HepG2 (cell line): ENCODE measurements around the gene TCP11L1. TPM values are rescaled to one million over a fixed set of nuclear protein-coding genes. Genes with fewer than 3 reads are reported as not detected.
A peak's percentile ranks its signal among the peaks of the same experiment; 100 is the strongest.

ENCODE experiments used
- GATA4 ChIP-seq: sonication (generic); IDR thresholded peaks from 2 replicates; pipeline ENCODE4 v1.6.1; 2016; ENCODE audit warnings: antibody characterized with exemption, low read depth, borderline replicate concordance
- KLF15 ChIP-seq: sonication (generic); formaldehyde crosslinking; IDR thresholded peaks from 2 replicates; pipeline ENCODE4 v1.8.1; 2023; ENCODE audit warnings: borderline replicate concordance, mild to moderate bottlenecking, inconsistent platforms, missing genetic modification reagents, mixed read lengths
- LBX2 ChIP-seq: sonication (generic); formaldehyde crosslinking; IDR thresholded peaks from 2 replicates; pipeline ENCODE4 v1.5.0; 2020; ENCODE audit warnings: missing genetic modification reagents, mild to moderate bottlenecking, borderline replicate concordance
- MZF1 ChIP-seq: sonication (generic); formaldehyde crosslinking; IDR thresholded peaks from 2 replicates; pipeline ENCODE4 v1.8.1; 2023; ENCODE audit warnings: mild to moderate bottlenecking, missing genetic modification reagents, borderline replicate concordance
- NFYB ChIP-seq: sonication (generic); formaldehyde crosslinking; IDR thresholded peaks from 2 replicates; pipeline ENCODE4 v1.4.0; 2020; ENCODE audit warnings: missing genetic modification reagents
- NR2C2 ChIP-seq: sonication (generic); formaldehyde crosslinking; IDR thresholded peaks from 2 replicates; pipeline ENCODE4 v1.4.0; 2020; ENCODE audit warnings: missing genetic modification reagents, mild to moderate bottlenecking, moderate library complexity, borderline replicate concordance
- RERE ChIP-seq: IDR thresholded peaks from 2 replicates; pipeline ENCODE4 v1.6.1; 2016; ENCODE audit warnings: low read depth, missing genetic modification reagents, missing compliant biosample characterization
- RORA ChIP-seq: sonication (generic); formaldehyde crosslinking; IDR thresholded peaks from 2 replicates; pipeline ENCODE4 v1.5.0; 2020; ENCODE audit warnings: mild to moderate bottlenecking, missing genetic modification reagents, moderate library complexity
- TAF15 ChIP-seq: fragments of 200-400 bp; formaldehyde crosslinking; IDR thresholded peaks from one replicate; pipeline ENCODE4 v1.6.1; 2018; ENCODE audit warnings: mild to moderate bottlenecking, low read depth, low read length; ENCODE audit not compliant: poor library complexity, severe bottlenecking
- TBP ChIP-seq: sonication (generic); formaldehyde crosslinking; IDR thresholded peaks from 2 replicates; pipeline ENCODE4 v1.5.0; 2020; ENCODE audit warnings: missing genetic modification reagents
- ZBTB37 ChIP-seq: sonication (generic); formaldehyde crosslinking; IDR thresholded peaks from 2 replicates; pipeline ENCODE4 v1.4.0; 2020; ENCODE audit warnings: mild to moderate bottlenecking, missing genetic modification reagents
- ZNF362 ChIP-seq: sonication (generic); formaldehyde crosslinking; IDR thresholded peaks from 2 replicates; pipeline ENCODE4 v1.4.0; 2020; ENCODE audit warnings: missing genetic modification reagents, mild to moderate bottlenecking, borderline replicate concordance
- ZNF556 ChIP-seq: sonication (generic); formaldehyde crosslinking; IDR thresholded peaks from 2 replicates; pipeline ENCODE4 v1.4.0; 2020; ENCODE audit warnings: mild to moderate bottlenecking, missing genetic modification reagents, borderline replicate concordance
- ZNF644 ChIP-seq: IDR thresholded peaks from 2 replicates; pipeline ENCODE4 v1.6.1; 2016; ENCODE audit warnings: low read depth
- ZSCAN30 ChIP-seq: sonication (generic); formaldehyde crosslinking; IDR thresholded peaks from 2 replicates; pipeline ENCODE4 v1.5.0; 2020; ENCODE audit warnings: mild to moderate bottlenecking, missing genetic modification reagents
- polyA plus RNA-seq, 8 experiments: library from polyadenylated mRNA; depleted of rRNA in 3 of 8; stranded (reverse) in 7 of 8; unstranded in 1 of 8; fragments of >200 nt; fragmentation: Illumina TruSeq in 4 of 8; extraction: Trizol in 4 of 8; gene quantifications; 2 replicates each; pipeline versions ENCODE4 v1.2.1 to v1.2.3, GENCODE V29; 2011 to 2016; ENCODE audit warnings: low read depth in 4 of 8, missing spikeins in 1 of 8, mixed read lengths in 1 of 8; ENCODE audit not compliant: insufficient read depth in 1 of 8
- total RNA-seq, 5 experiments: library from RNA; depleted of rRNA; stranded (reverse); fragments of >200 nt; fragmentation: Illumina TruSeq; extraction: Trizol; gene quantifications; 2 replicates each; pipeline ENCODE4 v1.2.3, GENCODE V29; 2016; ENCODE audit warnings: low read depth in 1 of 5

TCP11L1 gene
- total and polyA plus RNA-seq, 2 of the 13 experiments (the other 11 are each of a cell fraction or from before 2014, with no cell fraction given) = 7.9 to 10.1 TPM

- TF ChIP-seq RERE (CRISPR knock-in tag) (no peak), NR2C2 (peak; percentile 76; the same call in 1 of the 2 replicates), ZSCAN30 (CRISPR knock-in tag) (no peak), LBX2 (CRISPR knock-in tag) (no peak), ZBTB37 (CRISPR knock-in tag) (no peak), ZNF556 (CRISPR knock-in tag) (peak; percentile 83; the same call in 1 of the 2 replicates), ZNF644 (CRISPR knock-in tag) (no peak), NFYB (CRISPR knock-in tag) (peak; percentile 8; the same call in 1 of the 2 replicates), TAF15 (no peak), RORA (CRISPR knock-in tag) (no peak), KLF15 (CRISPR knock-in tag) (peak; percentile 16; the same call in 1 of the 2 replicates), MZF1 (CRISPR knock-in tag) (no peak), TBP (CRISPR knock-in tag) (peak; percentile 71; the same call in 1 of the 2 replicates), GATA4 (no peak), ZNF362 (CRISPR knock-in tag) (peak; percentile 13; the same call in 1 of the 2 replicates)
Observed at GRCh38 chr11:33039274-33040032, at the start of gene TCP11L1 (continued).
